HG02588 (cell line): ENCODE results near the gene TCF23.

ENCODE experiments used
- ATAC-seq: cut with Tn5 transposase; IDR thresholded peaks from one replicate; pipeline ENCODE4 v1.9.1; 2021; ENCODE audit warnings: mild to moderate bottlenecking, moderate library complexity; ENCODE audit not compliant: unreplicated experiment

Gene TCF23

DNA sequence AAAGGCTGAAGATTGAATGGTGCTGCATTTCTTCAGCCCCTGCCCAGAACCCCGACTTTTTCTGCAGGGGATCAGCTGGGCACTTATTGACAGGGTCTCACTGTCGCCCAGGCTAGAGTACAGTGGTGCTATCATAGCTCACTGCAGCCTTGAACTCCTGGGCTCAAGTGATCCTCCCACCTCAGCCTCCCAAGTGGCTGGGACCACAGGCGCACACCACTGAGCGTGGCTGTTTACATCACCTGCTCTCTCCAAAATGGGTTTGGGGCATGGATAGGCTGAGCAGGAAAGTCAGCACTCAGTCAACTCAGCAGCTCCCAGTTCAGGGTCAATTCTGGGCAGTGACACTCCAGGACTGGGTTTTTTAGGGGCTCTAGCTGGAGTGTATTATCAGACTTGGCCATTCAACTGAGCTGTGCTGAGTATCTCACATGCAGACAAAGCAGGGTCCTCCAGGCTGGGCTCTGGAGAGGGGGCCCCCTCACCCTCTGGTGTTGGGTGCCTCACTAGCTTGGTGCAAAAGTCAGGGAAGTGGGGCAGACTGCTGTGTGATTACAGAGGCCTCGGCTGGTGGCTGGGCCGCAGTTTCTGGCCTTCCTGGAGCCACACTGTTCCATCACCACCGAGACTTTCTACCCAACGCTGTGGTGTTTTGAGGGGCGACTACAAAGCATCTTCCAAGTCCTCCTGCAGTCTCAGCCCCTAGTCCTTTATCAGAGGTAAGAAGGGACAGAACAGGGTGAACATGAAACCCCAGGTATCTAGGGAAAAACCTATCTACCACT, 20.7 kb upstream of the TCF23 start:
- no peak for ATAC-seq

DNA sequence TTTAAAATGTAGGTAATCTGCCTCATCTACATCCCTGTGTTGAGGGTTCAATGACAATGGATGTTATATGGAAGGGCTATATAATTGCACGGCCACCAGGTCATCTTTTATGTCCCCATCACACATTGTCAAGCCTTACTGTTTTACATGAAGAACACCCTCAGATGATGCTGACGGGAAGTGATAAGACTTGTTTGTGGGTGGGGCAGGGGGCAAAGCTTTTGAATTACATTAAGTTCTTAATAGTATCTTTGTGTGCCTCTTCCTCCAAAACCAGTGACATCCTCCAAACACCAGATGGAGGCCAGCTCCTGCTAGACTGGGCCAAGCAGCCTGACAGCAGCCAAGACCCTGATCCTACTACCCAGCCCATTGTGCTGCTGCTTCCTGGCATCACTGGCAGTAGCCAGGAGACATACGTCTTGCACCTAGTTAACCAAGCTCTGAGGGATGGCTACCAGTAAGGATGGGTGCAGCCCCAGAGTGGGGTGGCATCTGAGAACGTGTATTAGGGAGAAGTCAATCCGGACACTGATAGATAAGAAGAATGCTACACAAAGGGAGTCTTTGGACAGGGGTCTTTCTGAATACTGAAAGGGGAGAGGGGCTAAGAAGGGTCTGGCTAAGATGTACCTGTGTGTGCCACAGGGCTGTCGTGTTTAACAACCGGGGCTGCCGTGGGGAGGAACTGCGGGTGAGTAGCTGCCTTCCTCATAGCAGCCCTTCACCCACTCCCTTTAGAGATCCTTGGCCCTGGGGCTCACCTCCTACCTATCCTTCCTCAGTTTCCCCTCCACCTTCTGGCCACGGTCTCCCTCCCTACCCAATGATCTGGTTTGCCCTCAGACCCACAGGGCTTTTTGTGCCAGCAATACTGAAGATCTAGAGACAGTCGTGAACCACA, 19.9 kb upstream of the TCF23 start:
- ATAC-seq, result no peak

DNA sequence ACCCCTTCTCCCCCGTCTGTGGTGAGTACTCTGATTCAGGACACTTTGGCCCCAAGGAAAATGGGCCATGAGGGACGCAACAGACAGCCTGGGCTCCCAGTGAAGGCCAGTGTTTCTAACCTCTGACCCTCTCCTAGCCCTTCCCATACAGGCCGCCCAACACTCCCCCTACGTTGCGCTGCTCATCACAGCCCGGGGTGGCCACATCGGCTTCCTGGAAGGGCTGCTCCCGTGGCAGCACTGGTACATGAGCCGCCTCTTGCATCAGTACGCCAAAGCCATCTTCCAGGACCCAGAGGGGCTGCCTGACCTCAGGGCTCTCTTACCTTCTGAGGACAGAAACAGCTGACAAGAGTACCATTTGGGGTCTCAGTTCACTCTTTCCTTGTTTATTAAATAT, 18.4 kb upstream of the TCF23 start:
- ATAC-seq, result no peak

DNA sequence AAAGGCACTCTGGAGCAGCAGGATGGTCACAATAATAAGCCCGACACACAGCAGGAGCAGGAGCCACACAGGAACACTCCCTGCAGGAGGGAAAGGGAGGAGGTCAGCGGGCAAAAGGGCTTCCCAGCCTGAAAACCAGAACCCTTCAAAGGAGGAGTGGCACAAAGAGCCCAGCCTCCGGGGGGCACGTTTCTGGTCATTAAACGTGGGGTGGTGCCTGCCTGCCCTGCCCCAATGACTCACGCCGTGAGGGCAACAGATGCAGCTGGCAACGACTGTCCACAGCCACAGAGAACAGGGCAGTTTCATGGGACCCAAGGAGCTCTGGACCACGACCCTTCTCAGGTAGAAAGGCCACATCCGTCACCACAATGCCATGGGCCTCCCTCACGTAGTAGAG, 17.4 kb upstream of the TCF23 start:
- no peak for ATAC-seq

DNA sequence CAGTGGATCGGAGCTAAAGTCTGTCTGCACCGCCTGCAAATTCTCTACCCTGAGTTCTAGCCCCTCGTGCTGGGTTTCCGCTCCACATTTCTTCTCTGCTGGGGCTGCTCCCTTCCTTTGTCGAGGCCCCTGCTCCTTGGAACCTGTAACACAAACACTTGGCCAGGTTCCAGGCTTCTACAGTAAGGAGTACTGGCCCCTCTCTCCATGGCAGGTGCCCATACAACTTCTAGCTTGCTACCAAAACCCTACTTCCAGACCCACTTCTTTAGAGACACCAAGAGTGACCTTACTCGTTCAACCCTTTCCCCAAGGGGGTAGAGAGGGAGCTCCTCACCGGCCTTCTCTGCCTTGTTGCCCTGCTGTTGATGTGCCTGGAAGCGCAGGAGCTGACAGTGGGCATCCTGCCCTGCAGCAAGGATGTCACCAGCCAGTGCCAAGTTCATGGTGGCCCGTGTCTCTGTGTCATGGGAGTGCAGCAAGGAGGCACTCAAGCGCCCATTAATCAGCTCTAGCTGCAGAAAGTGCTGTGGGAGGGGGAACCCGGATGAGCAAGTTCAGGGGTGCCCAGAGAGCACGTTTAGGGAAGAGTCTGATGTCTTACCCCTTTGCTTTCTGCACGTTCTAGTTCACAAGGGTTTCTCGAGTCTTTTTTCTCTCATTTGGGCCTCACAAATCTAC, 15.5 kb upstream of the TCF23 start:
- no peak for ATAC-seq

DNA sequence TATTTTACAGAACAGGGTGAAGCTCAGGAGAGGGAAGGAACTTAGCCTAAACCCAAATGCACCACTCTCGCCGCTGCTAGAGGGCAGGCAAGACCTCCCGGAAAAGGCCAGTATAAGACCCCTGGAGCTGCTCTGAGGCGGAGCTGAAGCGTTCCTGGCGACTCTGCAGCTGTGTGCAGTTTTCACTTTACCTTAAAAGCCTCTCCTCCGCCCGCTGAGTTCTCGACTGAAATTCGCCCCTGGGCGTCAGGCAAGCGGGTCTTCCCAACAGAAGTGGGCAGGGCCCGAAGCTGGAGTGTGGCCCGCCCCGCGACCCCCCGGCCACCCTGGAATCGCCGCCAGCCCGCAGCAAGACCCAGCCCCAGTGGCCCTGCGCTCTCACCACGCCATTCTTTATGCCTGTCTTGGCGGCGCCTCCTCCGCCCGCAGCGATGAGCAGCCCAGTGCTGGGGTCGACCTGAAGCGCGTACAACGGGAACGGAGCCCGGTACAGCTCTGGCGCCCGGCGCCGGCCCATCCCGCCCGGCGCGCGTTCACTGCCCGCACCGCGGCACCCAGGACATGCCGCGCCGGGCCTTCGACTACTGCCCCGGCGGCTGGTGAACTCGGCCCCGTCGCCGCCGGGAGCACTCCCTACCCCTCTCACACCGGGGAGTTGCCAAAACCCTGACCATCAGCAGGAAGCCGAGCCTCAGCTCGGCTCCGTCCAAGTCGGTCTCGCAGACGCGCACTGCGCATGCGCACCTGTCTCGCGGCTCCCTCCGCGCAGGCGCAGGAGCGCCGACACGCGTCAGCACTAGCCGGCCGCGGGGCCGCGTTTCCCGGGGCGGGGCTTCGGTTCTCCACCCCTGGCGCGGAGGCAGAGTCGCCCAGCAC, 14.7 kb upstream of the TCF23 start, which contains the start of gene PREB:
Gene PREB (minus strand): TSS at position 732 of the 876 bp plus-strand sequence. CDS start 215 bp downstream, at position 517.
- ATAC-seq, result peak; percentile 84

DNA sequence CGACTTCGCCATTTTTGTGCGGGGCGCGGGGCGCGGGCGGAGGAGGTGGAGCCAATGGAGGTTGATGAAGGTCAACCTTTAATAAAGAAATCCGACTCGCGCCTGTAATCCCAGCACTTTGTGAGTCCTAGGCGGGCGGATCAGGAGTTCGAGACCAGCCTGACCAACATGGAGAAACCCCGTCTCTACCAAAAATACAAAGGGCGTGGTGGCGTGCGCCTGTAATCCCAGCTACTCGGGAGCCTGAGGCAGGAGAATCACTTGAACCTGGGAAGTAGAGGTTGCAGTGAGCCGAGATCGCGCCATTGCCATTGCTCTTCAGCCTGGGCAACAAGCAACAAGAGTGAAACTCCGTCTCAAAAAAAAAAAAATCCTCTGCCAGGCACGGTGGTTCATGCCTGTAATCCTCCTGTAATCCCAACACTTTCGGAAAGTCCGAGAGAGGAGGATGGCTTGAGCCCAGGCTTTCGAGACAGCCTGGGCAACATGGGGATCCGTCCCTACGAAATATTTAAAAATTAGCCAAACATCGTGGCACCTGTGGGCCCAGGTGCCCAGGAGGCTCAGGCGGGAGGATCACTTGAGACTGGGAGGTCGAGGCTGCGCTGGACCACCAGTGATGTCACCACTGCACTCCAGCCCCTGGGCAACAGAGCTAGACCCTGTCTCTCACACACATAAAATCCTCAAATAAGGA, 13.9 kb upstream of the TCF23 start:
- no peak for ATAC-seq

DNA sequence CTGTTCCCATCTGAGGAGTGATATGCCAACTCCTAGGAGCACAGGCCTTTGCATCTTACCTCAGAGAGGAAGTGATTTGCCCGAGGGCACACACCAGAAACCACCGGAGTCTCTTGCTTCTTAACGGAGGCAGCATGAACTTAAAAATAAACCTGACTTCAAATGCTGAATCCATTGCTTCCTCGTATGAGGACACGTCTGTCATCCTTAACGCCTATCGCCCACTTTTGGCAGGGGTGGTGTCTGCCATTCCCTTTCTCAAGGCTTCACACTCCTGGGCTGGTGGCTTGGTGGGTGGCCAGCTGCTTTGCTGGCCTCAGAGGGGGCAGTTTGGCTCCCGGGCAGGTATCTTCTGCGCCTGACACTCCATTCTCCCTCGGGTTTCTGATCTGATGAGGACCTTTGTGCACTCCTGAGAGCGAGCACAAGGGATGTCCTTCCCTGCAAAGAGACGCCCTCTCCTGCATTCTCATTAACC, 13.3 kb upstream of the TCF23 start:
- no peak for ATAC-seq

DNA sequence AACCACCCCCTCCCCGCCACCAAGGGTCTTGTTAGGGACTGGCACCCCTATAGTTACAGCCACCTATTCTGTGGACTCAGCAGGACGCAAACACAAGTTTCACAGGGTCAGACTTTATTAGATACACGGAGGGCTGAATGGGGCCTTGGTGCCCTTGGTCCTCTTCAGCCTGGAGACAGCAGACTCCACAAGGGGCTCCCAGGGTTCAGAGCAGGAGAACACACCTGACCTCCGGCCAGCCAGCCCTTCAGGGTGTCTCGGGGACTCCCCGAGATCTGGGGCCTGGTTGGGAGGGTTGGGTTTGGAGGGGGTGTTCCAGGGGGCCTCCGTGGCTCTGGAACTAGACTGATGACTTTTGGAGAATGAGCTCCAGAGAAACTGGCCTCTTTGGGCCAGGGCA, 12.1 kb upstream of the TCF23 start:
- no peak for ATAC-seq

DNA sequence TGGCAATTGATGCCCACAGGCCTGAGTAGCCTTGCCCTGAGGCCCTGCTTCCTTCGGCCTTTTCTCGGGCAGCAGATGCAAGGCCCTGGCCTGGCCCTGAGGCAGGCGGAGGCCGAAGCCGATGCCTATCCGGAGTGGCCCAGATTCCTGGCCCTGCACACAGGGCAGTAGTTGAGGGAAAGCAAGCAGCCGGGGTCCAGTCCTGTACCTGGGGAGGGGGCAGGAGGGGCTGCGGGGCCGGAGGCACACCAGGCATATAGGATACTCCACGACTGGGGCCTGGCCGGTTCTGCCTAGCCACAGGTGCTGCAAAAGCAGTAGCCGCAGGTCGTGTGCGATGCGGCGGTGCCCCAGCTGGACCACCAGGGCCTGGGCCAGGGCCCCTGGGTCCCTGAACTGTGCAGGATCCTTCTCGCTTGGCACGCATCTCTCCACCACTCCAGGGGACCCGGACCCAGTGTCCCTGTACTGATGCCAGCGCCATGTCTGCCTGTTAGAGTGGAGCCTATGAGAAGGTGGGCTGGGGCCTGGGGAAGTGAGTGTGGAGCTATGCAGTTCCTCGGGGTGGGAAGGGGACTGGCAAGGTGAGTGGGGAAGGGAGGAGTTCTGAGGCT, 11.4 kb upstream of the TCF23 start:
- ATAC-seq, result no peak

DNA sequence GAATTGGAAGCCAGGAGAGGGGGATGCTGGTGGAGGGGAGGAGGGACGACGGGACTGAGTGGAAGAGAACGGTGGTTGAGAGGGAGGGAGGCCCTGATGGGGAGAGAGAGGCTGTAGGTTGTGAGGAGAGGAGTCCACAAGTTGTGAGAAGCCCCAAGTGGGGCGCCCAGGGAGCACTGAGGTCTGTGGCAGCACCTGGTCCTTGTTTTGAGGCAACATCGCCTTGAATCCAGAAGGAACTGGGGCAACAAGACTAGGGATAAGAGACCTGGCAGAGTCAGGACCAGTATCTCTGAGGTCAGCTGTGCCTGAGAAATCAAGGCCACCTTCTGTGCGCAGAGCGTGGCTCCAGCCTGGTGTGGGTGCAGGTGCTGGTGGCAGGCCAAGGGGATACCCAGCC, 10.7 kb upstream of the TCF23 start:
- ATAC-seq, result no peak

DNA sequence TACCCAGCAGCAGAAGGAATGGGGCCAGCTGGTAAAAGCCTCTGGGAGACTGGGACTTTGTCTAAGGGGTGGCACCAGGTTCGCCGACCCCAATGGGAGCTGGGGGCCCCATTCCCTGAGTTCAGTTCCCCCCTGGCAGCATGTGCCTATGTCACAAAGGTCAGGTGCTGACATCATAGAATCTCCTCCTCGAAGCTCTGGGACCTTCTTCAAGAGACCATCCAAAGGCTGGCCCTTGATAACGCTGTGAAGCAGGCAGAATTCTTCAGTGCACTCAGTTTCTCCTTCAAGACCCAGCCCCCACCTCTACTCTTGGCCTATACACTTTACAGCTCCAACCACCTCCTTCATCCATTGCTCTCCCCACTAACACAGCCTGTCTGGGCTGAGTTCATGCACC, 9.5 kb upstream of the TCF23 start, which contains the start of gene PRR30:
Gene PRR30 (minus strand): TSS at position 101 of the 400 bp plus-strand sequence. CDS start 1,081 bp downstream, outside the sequence.
- ATAC-seq, result no peak

DNA sequence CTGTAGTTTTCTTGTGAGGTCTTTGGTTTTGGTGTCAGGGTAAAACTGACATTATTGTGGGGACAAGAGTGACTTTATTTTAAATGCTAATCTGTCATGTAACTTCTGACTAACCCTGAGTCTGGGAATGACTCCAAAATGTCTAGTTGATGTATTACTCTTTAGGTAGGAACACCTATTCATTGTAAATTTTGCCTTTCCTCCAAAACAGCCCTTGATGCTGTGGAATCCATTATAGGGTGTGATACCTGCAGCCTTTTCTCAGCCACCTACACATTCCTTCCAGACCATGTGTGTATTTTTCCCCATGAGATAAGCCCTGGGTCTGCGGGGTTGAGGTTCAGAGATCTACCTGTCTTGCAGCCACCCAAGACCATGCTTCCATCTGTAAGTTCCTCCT, 5.5 kb upstream of the TCF23 start:
- ATAC-seq, result no peak

DNA sequence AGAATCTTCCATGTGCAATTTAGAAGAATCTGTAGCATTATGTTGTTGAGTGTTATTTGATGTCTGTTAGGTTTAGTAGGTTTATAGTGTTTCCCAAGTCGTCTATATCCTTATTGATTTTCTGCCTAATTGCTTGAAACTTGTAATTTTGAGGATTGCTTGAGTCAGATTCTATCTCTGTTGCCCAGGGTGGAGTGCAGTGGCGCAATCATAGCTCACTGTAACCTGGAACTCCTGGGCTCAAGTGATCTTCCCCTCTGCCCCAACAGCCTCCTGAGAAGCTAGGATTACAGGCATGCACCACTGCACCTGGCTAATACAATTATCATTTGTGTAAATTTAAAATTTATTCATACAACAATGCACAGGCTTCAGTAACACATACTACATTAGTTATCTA, 3.1 kb upstream of the TCF23 start:
- no peak for ATAC-seq

DNA sequence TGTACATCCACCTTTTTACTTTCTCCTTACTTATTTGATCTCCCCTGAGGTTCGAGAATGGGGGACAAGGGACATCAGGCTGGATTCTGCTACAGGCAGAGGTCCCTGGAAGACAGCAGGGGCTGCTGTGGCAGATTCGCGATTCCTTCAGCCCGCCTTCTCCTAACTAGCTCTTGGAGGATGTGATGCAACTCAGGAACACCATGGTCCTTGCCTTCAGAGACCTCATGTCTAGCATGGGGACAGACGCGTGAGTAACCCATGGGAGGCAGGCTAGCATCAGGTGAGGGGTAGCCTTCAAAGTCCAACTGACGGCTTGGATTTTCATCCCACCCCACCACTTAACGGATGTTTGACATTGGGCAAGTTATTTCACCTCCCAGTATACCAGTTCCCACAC, 869 bp upstream of the TCF23 start:
- no peak for ATAC-seq

DNA sequence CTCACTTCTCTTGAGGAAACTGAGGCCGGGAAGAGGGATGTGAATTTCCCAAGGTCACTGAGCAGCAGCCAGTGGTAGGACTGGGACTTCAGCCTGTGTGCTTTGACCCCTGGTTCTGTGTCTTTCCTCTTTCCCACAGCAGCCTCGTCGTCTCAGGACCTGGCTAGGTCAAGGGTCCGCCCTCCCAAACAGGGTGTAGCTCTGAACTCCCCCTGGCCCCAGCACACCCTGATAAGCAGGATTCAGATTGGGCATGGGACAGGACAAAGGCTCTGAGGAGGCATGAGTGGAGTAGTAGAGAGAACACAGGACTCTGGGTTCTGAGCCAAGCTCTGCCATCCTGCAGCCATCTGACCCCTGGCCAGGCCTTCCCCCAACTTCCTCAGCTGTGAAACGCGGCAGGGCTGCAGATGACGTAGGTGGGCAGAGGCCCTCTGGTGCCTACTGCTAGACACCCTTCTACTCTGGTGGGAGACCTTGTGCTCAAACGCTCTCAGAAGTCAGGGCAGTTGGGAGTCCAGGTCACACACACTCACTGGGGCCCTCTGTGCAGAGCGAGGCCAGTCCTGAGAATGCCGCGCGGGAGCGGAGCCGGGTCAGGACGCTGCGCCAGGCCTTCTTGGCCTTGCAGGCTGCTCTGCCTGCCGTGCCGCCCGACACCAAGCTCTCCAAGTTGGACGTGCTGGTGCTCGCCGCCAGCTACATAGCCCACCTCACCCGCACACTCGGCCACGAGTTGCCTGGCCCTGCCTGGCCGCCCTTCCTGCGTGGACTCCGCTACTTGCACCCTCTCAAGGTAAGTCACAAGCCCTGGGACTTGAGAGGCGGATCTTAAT, 984 bp downstream of the TCF23 start:
- ATAC-seq, result no peak

DNA sequence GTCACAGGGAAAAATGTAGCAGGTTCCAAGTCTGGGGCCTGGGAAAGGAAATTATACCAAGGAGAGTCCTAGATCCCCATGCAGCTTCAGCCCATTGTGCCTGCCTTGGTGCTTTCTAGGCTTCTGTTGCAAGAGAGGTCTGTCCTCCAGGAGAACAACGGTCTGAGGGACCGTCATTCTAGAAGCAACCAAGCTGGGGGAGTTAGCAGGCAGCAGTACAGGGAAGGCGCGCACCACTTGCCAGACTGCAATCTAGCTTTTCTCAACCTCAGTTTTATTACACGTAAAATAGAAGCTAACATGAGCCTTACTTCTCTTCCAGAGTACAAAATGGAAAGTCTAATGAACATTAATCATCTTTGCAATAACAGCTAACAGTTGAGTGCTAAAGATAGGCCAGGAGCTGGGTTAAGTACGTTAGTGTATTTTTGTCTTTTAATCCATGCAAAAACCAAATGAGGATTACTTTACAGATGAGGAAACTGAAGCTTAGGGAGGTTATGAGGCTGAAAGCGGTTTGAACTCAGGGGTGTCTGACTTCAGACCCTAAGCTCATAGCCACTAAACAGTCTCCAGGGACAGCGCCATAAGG, 1.9 kb downstream of the TCF23 start:
- no peak for ATAC-seq
